ENCODE measurements around the gene KIF26B.

KIF26B gene

DNA sequence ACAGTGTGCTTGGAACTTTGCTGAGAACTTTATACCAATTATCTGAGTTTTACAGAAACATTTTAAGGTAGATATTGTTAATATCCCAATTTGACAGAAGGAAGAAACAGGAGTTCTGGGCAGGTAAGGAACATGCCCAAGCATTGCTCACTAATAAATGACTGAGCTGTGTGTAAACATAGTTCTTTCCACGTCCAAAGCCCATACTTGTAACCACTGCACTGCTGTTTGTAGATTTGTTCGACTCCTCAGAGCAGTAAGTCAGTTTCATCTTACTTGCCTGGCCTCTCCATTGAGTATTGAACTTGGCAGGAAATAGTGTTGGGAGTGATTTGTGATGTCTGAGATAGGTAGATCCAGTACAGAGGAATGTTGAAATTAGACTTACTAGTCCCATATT, 335.1 kb downstream of the KIF26B start:
- ChIA-PET POLR2A (ENCODE audit: low non-redundant PET) (no interaction called here), CTCF (no interaction called here)
- TF ChIP-seq, protein P1, sequence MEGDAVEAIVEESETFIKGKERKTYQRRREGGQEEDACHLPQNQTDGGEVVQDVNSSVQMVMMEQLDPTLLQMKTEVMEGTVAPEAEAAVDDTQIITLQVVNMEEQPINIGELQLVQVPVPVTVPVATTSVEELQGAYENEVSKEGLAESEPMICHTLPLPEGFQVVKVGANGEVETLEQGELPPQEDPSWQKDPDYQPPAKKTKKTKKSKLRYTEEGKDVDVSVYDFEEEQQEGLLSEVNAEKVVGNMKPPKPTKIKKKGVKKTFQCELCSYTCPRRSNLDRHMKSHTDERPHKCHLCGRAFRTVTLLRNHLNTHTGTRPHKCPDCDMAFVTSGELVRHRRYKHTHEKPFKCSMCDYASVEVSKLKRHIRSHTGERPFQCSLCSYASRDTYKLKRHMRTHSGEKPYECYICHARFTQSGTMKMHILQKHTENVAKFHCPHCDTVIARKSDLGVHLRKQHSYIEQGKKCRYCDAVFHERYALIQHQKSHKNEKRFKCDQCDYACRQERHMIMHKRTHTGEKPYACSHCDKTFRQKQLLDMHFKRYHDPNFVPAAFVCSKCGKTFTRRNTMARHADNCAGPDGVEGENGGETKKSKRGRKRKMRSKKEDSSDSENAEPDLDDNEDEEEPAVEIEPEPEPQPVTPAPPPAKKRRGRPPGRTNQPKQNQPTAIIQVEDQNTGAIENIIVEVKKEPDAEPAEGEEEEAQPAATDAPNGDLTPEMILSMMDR (conservative IDR thresholded peaks at IDR 0.05; ENCODE audit: low read depth) = no peak
- peak overlapping the region; percentile 44; the same call in 1 of the 2 replicates for H3K27ac ChIP-seq
- peak; percentile 30 for DNase-seq (ENCODE audit: low spot score)

DNA sequence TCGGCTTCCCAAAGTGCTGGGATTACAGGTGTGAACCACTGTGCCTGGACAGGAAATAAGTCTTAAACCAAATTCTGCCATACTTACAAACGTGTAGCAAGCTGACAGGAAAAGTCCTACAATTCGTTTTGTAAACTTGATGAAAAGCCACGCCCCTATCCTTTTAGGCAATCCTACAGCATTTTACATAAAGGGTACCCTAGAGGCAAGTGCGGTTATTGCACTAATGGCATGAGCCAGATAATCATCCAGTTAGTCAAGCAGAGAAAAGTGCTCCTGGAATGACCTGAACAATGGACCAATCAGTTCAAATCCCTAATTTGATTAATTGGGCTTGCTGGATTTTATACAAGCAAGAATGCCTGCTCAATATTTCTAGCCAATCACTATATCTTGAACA, 338.2 kb downstream of the KIF26B start:
- no peak for DNase-seq (ENCODE audit: low spot score)
- TF ChIP-seq, protein P1 (conservative IDR thresholded peaks at IDR 0.05; ENCODE audit: low read depth) = no peak
- POLR2A ChIA-PET (ENCODE audit: low non-redundant PET) = no interaction called here
- CTCF ChIA-PET = no interaction called here
- H3K27ac ChIP-seq = no peak overlapping the region

DNA sequence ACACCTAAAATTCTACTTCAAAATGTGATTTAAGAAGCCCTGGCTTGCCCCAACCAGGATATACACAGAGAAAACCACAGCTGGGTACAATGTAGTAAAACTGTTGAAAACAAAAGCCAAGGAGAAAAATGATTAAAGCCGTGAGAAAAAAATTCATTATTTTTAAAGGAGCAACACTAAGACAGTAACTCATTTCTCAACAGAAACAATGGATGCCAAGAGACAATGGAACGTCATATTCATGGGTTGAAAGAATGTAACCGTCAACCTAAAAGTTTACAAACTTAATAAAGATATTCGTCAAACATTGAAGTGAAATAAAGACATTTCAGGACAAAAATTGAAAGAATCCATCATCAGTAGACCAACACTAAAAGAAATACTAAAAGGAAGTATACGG, 340.9 kb downstream of the KIF26B start:
- no peak for DNase-seq (ENCODE audit: low spot score)
- TF ChIP-seq, protein P1 (conservative IDR thresholded peaks at IDR 0.05; ENCODE audit: low read depth) = no peak
- POLR2A ChIA-PET (ENCODE audit: low non-redundant PET) = no interaction called here
- H3K27ac ChIP-seq = no peak overlapping the region
- CTCF ChIA-PET = no interaction called here

DNA sequence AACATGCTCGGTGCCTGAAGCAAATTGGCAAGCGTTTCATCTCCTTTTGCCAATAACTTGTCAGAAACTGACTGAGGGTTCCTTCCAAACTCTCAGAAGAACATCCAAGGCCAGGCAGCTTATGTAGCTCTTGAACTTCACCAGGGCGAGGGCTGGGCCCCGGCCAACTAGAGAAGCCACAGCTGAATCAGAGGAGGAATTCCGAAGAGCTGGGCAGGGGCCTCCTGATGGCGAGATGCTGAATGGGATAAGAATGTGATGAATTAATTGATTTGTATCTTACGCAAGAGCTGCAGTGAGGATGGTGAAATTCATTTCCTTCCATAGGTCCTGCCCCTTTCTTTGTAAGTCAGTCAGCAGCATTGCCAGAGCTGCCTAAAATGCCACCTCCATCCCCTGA, 345.8 kb downstream of the KIF26B start:
- DNase-seq (ENCODE audit: low spot score) = peak; percentile 84
- H3K27ac ChIP-seq = no peak overlapping the region
- POLR2A ChIA-PET (ENCODE audit: low non-redundant PET) = no interaction called here
- TF ChIP-seq, protein P1 (conservative IDR thresholded peaks at IDR 0.05; ENCODE audit: low read depth) = no peak
- CTCF ChIA-PET = interaction anchor here (0.5 to 0.9 kb wide), 4 partner anchors 9 to 344 kb away, joined by 3 to 5 read pairs (median 5); no protein-coding TSS in a partner anchor

DNA sequence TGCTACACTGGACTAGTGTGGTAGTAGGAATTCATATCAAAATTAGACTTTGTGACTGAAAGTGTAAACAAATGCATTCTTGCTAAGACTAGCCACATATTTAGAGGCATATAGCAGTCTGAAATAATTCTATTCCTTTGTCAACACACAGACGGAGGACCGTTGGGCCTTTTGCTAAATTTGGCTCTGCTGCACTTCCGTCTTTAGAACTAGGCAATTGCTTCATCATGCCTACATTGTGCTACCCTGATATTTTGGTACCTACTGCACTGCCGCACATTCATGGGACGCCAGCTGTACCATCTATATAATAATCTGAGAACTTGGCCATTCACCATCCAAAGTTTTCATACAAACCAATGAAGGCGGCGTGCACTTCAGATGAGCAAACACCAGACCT, 346.8 kb downstream of the KIF26B start:
- DNase-seq (ENCODE audit: low spot score) = no peak
- POLR2A ChIA-PET (ENCODE audit: low non-redundant PET) = no interaction called here
- H3K27ac ChIP-seq = no peak overlapping the region
- TF ChIP-seq, protein P1 (conservative IDR thresholded peaks at IDR 0.05; ENCODE audit: low read depth) = no peak
- CTCF ChIA-PET = no interaction called here

DNA sequence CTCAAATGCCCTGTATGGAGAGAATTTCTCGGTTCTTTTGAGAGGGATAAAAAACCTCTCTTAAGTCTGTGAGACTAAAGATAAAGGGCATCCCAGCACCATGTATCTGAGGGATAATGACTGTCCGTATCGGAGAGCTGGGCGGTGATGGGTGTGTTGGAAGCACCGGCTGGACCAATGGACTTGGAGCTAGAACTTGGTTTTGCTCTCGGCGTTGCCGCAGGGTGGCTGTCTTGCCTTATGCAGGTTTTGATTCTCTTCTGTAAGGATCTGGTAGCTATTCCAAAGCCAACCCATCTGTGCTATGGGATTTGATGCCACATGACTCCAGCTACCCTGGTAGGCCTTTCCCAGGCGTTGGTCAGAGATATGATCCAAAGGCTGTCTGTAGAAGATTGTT, 348.8 kb downstream of the KIF26B start:
- CTCF ChIA-PET = no interaction called here
- DNase-seq (ENCODE audit: low spot score) = no peak
- H3K27ac ChIP-seq = no peak overlapping the region
- TF ChIP-seq, protein P1 (conservative IDR thresholded peaks at IDR 0.05; ENCODE audit: low read depth) = no peak
- POLR2A ChIA-PET (ENCODE audit: low non-redundant PET) = no interaction called here

DNA sequence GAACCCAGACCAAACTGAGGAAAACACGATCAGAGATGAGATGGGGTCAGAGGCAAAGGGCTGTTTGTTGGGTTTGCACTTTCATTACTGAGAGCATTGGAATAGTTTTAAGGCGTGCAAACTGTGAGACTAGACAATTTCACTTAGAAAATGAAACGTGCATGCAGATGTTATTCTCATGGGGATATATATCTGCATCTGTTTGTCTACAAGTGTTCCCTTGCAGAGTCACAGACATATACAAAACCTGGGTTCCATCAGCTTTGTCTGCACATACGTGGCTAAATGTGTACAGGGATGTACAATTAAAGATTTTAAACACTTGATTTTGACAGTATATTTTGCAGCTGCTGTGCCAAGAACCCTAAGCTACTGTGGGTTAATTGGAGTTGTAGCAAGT, 355.4 kb downstream of the KIF26B start:
- no peak overlapping the region for H3K27ac ChIP-seq
- CTCF ChIA-PET = no interaction called here

More for the DNA sequence above, 355.4 kb downstream of the KIF26B start:
- DNase-seq (ENCODE audit: low spot score) = no peak
- POLR2A ChIA-PET (ENCODE audit: low non-redundant PET) = no interaction called here
- TF ChIP-seq, protein P1 (conservative IDR thresholded peaks at IDR 0.05; ENCODE audit: low read depth) = no peak
